Measurements from ENCODE around the gene RFX5. TPM values are rescaled to one million over a fixed set of nuclear protein-coding genes. Genes with fewer than 3 reads are reported as not detected.
A peak's percentile ranks its signal among the peaks of the same experiment; 100 is the strongest.

RFX5 gene
- total and polyA plus RNA-seq, 2 experiments from 2014 or later: 13.3 to 44.5 TPM

DNA sequence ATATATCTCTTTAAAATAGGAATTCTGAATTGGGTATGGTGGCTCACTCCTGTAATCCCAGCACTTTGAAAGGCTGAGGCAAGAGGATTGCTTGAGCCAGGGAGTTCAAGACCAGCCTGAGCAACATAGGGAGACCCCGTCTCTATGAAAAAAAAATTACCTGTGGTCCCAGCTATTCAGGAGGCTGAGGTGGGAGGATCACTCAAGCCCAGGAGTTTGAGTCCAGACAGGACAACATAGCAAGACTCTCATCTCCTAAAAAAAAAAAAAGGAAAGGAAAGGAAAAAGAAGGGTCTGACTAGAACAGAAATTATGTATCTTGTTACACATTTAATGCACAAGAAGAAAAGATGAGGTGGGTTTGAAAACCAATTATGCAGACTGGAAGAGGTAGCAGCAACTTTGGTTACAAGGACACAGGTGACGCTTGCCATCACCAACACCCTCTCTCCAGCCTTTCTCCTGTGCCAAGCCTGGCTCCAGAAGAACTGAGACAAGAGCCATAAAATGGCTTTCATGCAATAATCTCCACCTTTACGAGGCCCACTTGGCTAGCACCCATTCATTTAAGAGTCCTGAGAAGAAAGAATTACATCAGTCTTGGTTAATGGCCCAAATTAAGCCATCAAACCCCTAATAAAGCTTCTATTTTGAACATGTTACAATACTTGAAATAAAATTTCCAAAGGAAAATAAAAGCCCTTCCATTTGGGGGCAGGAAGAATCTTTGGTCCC, 30.3 kb upstream of the RFX5 start:
- Histone ChIP-seq H2AFZ (peak overlapping the region; percentile 76; the same call in 1 of the 2 replicates), H3K9me2 (ENCODE audit: insufficient read depth) (no peaks in the 10 kb centered on the region), H3K4me3 (no peak overlapping the region), H3K79me2 (replicated peaks; ENCODE audit: insufficient read depth) (no peaks in the 10 kb centered on the region), H3K4me2 (no peak overlapping the region), H3K36me3 (ENCODE audit: insufficient read depth) (no peaks in the 10 kb centered on the region), H3K27me3 (ENCODE audit: insufficient read depth) (no peaks in the 10 kb centered on the region), H3K27ac (ENCODE audit: low read depth) (no peak overlapping the region), H4K20me1 (replicated peaks; ENCODE audit: insufficient read depth) (no peaks in the 10 kb centered on the region), H3F3A (replicated peaks; ENCODE audit: low read depth) (no peaks in the 10 kb centered on the region), H3K4me1 (ENCODE audit: insufficient read depth) (0 out of 2 replicates have a peak, but pooled peaks cover 1% of the 10 kb centered on the region)
- Mint-ChIP-seq H3K4me1 (peaks cover 17% of the 10 kb centered on the region), H3K4me3 (no peak overlapping the region), H3K9me3 (no peaks in the 10 kb centered on the region; the same call in 2 of the 3 replicates), H3K36me3 (ENCODE audit: low read depth) (no peaks in the 10 kb centered on the region), H3K27ac (no peak overlapping the region), H3K27me3 (ENCODE audit: insufficient read depth, low read depth, poor library complexity) (peaks cover 12% of the 10 kb centered on the region)
- ATAC-seq (no peak), DNase-seq (ENCODE audit: low spot score) (no peak)
- TF ChIP-seq NANOG (IDR thresholded peaks at IDR 0.05; ENCODE audit: borderline replicate concordance) (no peak), ZNF331 (CRISPR knock-in tag; IDR thresholded peaks at IDR 0.05; ENCODE audit: low read depth) (no peak), CREB1 (CRISPR knock-in tag; IDR thresholded peaks at IDR 0.05; ENCODE audit: low read depth) (no peak)
- TF ChIP-seq, protein P1, sequence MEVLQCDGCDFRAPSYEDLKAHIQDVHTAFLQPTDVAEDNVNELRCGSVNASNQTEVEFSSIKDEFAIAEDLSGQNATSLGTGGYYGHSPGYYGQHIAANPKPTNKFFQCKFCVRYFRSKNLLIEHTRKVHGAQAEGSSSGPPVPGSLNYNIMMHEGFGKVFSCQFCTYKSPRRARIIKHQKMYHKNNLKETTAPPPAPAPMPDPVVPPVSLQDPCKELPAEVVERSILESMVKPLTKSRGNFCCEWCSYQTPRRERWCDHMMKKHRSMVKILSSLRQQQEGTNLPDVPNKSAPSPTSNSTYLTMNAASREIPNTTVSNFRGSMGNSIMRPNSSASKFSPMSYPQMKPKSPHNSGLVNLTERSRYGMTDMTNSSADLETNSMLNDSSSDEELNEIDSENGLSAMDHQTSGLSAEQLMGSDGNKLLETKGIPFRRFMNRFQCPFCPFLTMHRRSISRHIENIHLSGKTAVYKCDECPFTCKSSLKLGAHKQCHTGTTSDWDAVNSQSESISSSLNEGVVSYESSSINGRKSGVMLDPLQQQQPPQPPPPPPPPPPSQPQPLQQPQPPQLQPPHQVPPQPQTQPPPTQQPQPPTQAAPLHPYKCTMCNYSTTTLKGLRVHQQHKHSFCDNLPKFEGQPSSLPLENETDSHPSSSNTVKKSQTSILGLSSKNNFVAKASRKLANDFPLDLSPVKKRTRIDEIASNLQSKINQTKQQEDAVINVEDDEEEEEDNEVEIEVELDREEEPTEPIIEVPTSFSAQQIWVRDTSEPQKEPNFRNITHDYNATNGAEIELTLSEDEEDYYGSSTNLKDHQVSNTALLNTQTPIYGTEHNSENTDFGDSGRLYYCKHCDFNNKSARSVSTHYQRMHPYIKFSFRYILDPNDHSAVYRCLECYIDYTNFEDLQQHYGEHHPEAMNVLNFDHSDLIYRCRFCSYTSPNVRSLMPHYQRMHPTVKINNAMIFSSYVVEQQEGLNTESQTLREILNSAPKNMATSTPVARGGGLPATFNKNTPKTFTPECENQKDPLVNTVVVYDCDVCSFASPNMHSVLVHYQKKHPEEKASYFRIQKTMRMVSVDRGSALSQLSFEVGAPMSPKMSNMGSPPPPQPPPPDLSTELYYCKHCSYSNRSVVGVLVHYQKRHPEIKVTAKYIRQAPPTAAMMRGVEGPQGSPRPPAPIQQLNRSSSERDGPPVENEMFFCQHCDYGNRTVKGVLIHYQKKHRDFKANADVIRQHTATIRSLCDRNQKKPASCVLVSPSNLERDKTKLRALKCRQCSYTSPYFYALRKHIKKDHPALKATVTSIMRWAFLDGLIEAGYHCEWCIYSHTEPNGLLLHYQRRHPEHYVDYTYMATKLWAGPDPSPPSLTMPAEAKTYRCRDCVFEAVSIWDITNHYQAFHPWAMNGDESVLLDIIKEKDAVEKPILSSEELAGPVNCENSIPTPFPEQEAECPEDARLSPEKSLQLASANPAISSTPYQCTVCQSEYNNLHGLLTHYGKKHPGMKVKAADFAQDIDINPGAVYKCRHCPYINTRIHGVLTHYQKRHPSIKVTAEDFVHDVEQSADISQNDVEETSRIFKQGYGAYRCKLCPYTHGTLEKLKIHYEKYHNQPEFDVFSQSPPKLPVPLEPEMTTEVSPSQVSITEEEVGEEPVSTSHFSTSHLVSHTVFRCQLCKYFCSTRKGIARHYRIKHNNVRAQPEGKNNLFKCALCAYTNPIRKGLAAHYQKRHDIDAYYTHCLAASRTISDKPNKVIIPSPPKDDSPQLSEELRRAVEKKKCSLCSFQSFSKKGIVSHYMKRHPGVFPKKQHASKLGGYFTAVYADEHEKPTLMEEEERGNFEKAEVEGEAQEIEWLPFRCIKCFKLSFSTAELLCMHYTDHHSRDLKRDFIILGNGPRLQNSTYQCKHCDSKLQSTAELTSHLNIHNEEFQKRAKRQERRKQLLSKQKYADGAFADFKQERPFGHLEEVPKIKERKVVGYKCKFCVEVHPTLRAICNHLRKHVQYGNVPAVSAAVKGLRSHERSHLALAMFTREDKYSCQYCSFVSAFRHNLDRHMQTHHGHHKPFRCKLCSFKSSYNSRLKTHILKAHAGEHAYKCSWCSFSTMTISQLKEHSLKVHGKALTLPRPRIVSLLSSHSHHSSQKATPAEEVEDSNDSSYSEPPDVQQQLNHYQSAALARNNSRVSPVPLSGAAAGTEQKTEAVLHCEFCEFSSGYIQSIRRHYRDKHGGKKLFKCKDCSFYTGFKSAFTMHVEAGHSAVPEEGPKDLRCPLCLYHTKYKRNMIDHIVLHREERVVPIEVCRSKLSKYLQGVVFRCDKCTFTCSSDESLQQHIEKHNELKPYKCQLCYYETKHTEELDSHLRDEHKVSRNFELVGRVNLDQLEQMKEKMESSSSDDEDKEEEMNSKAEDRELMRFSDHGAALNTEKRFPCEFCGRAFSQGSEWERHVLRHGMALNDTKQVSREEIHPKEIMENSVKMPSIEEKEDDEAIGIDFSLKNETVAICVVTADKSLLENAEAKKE (CRISPR knock-in tag; IDR thresholded peaks at IDR 0.05): no peak

DNA sequence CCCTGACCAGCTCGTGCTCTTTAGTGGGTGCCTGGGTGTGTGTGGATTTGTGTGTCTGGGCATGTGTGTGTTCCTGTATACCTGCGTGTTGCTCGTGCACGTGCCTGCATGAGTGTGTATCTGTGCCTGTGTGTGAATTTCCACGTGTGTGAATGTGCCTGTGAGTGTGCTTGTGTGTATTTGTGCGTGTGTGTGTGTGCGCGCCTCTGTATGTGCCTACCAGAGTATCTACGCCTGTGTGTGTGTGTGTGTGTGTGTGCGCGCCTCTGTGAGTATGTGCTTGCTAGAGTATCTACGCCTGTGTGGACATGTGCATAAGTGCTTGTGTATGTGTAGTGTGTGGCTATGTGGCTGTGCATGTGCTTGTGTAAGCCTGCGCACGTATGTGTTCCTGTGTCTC, 26.1 kb upstream of the RFX5 start:
- Histone ChIP-seq H3K27me3 (ENCODE audit: insufficient read depth) (no peaks in the 10 kb centered on the region), H4K20me1 (replicated peaks; ENCODE audit: insufficient read depth) (no peaks in the 10 kb centered on the region), H3K79me2 (replicated peaks; ENCODE audit: insufficient read depth) (no peaks in the 10 kb centered on the region), H3K4me1 (ENCODE audit: insufficient read depth) (peaks cover 16% of the 10 kb centered on the region), H3K9me2 (ENCODE audit: insufficient read depth) (no peaks in the 10 kb centered on the region), H3K4me2 (peak overlapping the region; percentile 69; the same call in 1 of the 2 replicates), H3F3A (replicated peaks; ENCODE audit: low read depth) (no peaks in the 10 kb centered on the region), H3K36me3 (ENCODE audit: insufficient read depth) (no peaks in the 10 kb centered on the region), H3K4me3 (no peak overlapping the region), H3K27ac (ENCODE audit: low read depth) (no peak overlapping the region), H2AFZ (no peak overlapping the region; the same call in 1 of the 2 replicates)
- DNase-seq (ENCODE audit: low spot score) (no peak), ATAC-seq (no peak)
- H3K4me1 Mint-ChIP-seq: peaks cover 27% of the 10 kb centered on the region
- H3K4me3 Mint-ChIP-seq: peak overlapping the region; percentile 20; the same call in 1 of the 3 replicates
- H3K27ac Mint-ChIP-seq: peak overlapping the region; percentile 83
- no peaks in the 10 kb centered on the region for H3K36me3 Mint-ChIP-seq (ENCODE audit: low read depth)
- peaks cover 14% of the 10 kb centered on the region for H3K27me3 Mint-ChIP-seq (ENCODE audit: insufficient read depth, low read depth, poor library complexity)
- H3K9me3 Mint-ChIP-seq: no peaks in the 10 kb centered on the region; the same call in 2 of the 3 replicates
- TF ChIP-seq, protein P1 (CRISPR knock-in tag; IDR thresholded peaks at IDR 0.05): no peak
- no peak for TF ChIP-seq ZNF331 (CRISPR knock-in tag; IDR thresholded peaks at IDR 0.05; ENCODE audit: low read depth)
